ENCODE results near the gene MAN2B1.
"Not testable (repeated sequence)": the region's sequence is repeated elsewhere in the genome, so short reads cannot be mapped to it uniquely, and the experiment has no call there.

- TF ChIP-seq CTCF, POLR2A (IDR thresholded peaks at IDR 0.05): not testable (repeated sequence)
These were observed 22.8 kb downstream of the MAN2B1 start for GRCh38 chr19:12643716-12644115.
